HG02981 (cell line): Measurements from ENCODE around the gene CYP2W1.
"Not testable (repeated sequence)": the region's sequence is repeated elsewhere in the genome, so short reads cannot be mapped to it uniquely, and the experiment has no call there.

Experiments
- ATAC-seq: cut with Tn5 transposase; IDR thresholded peaks from one replicate; pipeline ENCODE4 v1.9.1; 2021; ENCODE audit warnings: mild to moderate bottlenecking, moderate library complexity; ENCODE audit not compliant: unreplicated experiment

The CYP2W1 gene

GRCh38 chr7:983004-983615 is at the start of gene CYP2W1:
CYP2W1 (plus strand) TSS chr7:983181; CDS start chr7:983212, 31 bp downstream.
- no peak for ATAC-seq

- ATAC-seq = no peak
These were observed 48.4 kb upstream of the CYP2W1 start for GRCh38 chr7:934469-935163.

GRCh38 chr7:935164-935873 is 47.7 kb upstream of the CYP2W1 start:
- ATAC-seq = no peak

- ATAC-seq = no peak
These were observed 47.1 kb upstream of the CYP2W1 start for GRCh38 chr7:935874-936385.

GRCh38 chr7:936386-937054 is 46.5 kb upstream of the CYP2W1 start:
- ATAC-seq = peak; percentile 84

- no peak for ATAC-seq
These were observed 45.0 kb upstream of the CYP2W1 start for GRCh38 chr7:937856-938484.

- ATAC-seq = no peak
These were observed 44.3 kb upstream of the CYP2W1 start for GRCh38 chr7:938546-939185.

GRCh38 chr7:939843-940242 is 43.1 kb upstream of the CYP2W1 start:
- ATAC-seq = no peak

- no peak for ATAC-seq
These were observed 42.2 kb upstream of the CYP2W1 start for GRCh38 chr7:940599-941408.

- ATAC-seq = not testable (repeated sequence)
These were observed 39.2 kb upstream of the CYP2W1 start for GRCh38 chr7:943793-944192.

GRCh38 chr7:944744-945143 is 38.2 kb upstream of the CYP2W1 start:
- no peak for ATAC-seq

- no peak for ATAC-seq
These were observed 37.8 kb upstream of the CYP2W1 start for GRCh38 chr7:945147-945555.

GRCh38 chr7:945556-946255 is 37.3 kb upstream of the CYP2W1 start:
- no peak for ATAC-seq

GRCh38 chr7:946256-946996 is 36.6 kb upstream of the CYP2W1 start:
- ATAC-seq = no peak

- ATAC-seq = no peak
These were observed 35.4 kb upstream of the CYP2W1 start for GRCh38 chr7:947391-948210.

- ATAC-seq = no peak
These were observed 33.7 kb upstream of the CYP2W1 start for GRCh38 chr7:949021-949934.
